Transverse colon (tissue), 4 donors: Measurements from ENCODE around the gene PTPRR. TPM values are rescaled to one million over a fixed set of nuclear protein-coding genes. Genes with fewer than 3 reads are reported as not detected.

Experiments
- DNase-seq: peaks from one replicate; pipeline ENCODE4 v3.0.0-alpha.2; 2019
- H3K27ac ChIP-seq, 4 donors: fragments of 200-600 bp; sonication (generic); 2 replicates each; pipeline ENCODE4 v1.5.1; 2016 to 2018; ENCODE audit warnings: inconsistent platforms in 4 of 4
- H3K27me3 ChIP-seq: fragments of 200-600 bp; sonication (generic); 2 replicates; pipeline ENCODE4 v1.5.1; 2017; ENCODE audit warnings: inconsistent platforms
- H3K36me3 ChIP-seq, 4 donors: fragments of 200-600 bp; sonication (generic); 2 replicates each; pipeline ENCODE4 v1.5.1; 2017 to 2019; ENCODE audit warnings: inconsistent platforms in 4 of 4
- H3K4me1 ChIP-seq, 4 donors: fragments of 200-600 bp; sonication (generic); 2 replicates each; pipeline ENCODE4 v1.5.1; 2017 to 2020; ENCODE audit warnings: inconsistent platforms in 4 of 4
- H3K4me3 ChIP-seq, 4 donors: fragments of 200-600 bp; sonication (generic); 1 replicate in 1 of 4; 2 replicates in 3 of 4; pipeline versions ENCODE4 v1.5.1 to v1.6.1; 2017 to 2019; ENCODE audit warnings: inconsistent platforms in 4 of 4
- H3K9me3 ChIP-seq, 2 donors: fragments of 200-600 bp; sonication (generic); 2 replicates each; pipeline ENCODE4 v1.5.1; 2017 to 2019; ENCODE audit warnings: inconsistent platforms in 2 of 2
- CTCF ChIP-seq, 5 experiments: fragments of 200-600 bp in 3 of 5; fragments of 450-650 bp in 2 of 5; sonication (generic) in 3 of 5; IDR thresholded peaks; 1 replicate in 2 of 5; 2 replicates in 3 of 5; pipeline ENCODE4 v1.5.1; 2016 to 2017; ENCODE audit warnings: antibody characterized with exemption in 5 of 5, inconsistent platforms in 3 of 5, mild to moderate bottlenecking in 2 of 5, moderate library complexity in 1 of 5
- EP300 ChIP-seq: sonication (generic); formaldehyde crosslinking; IDR thresholded peaks from one replicate; pipeline ENCODE4 v1.6.1; 2017; ENCODE audit warnings: antibody characterized with exemption, low read depth
- POLR2A ChIP-seq: fragments of 450-650 bp; IDR thresholded peaks from one replicate; pipeline ENCODE4 v1.6.1; 2016; ENCODE audit warnings: antibody characterized with exemption, mild to moderate bottlenecking, moderate library complexity
- POLR2AphosphoS5 ChIP-seq, 3 donors: sonication (generic); formaldehyde crosslinking; IDR thresholded peaks; one replicate each; pipeline ENCODE4 v1.6.1; 2016; ENCODE audit warnings: antibody characterized with exemption in 3 of 3
- WGBS, 2 donors: methylation state at CpG; one replicate each; pipeline ENCODE4 v1.1.5; 2018; ENCODE audit warnings: low coverage in 1 of 2; 5-methylcytosine and 5-hydroxymethylcytosine counted together
- in situ Hi-C, 4 donors: fragments of 200-750 bp; cut with MboI; loops; one replicate each; pipeline versions ENCODE4 v1.15.0 to v1.15.1; 2017; ENCODE audit warnings: low sequenced_read_pairs in 3 of 4, low pct_ligation_motif_present in 1 of 4, low pct_unique_long_range_greater_than_20kb in 1 of 4
- intact Hi-C: fragments of 100-400 bp; cut with DNase I; formaldehyde crosslinking; loops from one replicate; pipeline ENCODE4 v1.15.1; 2023; ENCODE audit warnings: low total_unique reads
- total RNA-seq, 4 donors: library from RNA; depleted of rRNA; stranded (reverse); fragments of >200 nt; gene quantifications; one replicate each; pipeline ENCODE4 v1.1.0, GENCODE V29; 2016

Gene PTPRR
- total RNA-seq, 4 donors from 2014 or later, result 13.2 to 50.9 (median 31.4) TPM; not detected in 1

GRCh38 chr12:70842136-70842535 lies 78.4 kb downstream of the PTPRR start:
- peaks cover 0 to 6% (median 0%) of the 10 kb centered on the region in 4 donors for H3K4me1 ChIP-seq
- H3K27ac ChIP-seq, result no peak overlapping the region
- no peak overlapping the region for H3K4me3 ChIP-seq
- intact Hi-C loops (no loop called here), in situ Hi-C loops (loop anchor here in 1 of 4 donors (10.0 to 25.0 kb wide), 2 partner anchors 107 to 255 kb away; no protein-coding TSS in a partner anchor)
- WGBS, 2 donors, result 83 to 86% methylated on average over 1 of the region's 1 CpG
- no peaks in the 10 kb centered on the region for H3K27me3 ChIP-seq
- no peak for DNase-seq
- no peak for TF ChIP-seq EP300
- no peak for TF ChIP-seq POLR2A
- no peak for TF ChIP-seq POLR2AphosphoS5 (IDR thresholded peaks at IDR 0.05)
- TF ChIP-seq CTCF (IDR thresholded peaks at IDR 0.05), result no peak
- H3K9me3 ChIP-seq, result no peaks in the 10 kb centered on the region
- no peaks in the 10 kb centered on the region for H3K36me3 ChIP-seq

GRCh38 chr12:70840656-70841350 lies 79.7 kb downstream of the PTPRR start:
- no peak for DNase-seq
- in situ Hi-C loops, result loop anchor here in 1 of 4 donors (10.0 to 25.0 kb wide), 2 partner anchors 106 to 254 kb away; no protein-coding TSS in a partner anchor
- WGBS, 2 donors, result 81 to 83% methylated on average over 4 of the region's 4 CpGs
- Histone ChIP-seq H3K27ac (no peak overlapping the region), H3K4me3 (no peak overlapping the region), H3K4me1 (peaks cover 0 to 6% (median 0%) of the 10 kb centered on the region in 4 donors), H3K36me3 (no peaks in the 10 kb centered on the region), H3K9me3 (no peaks in the 10 kb centered on the region), H3K27me3 (no peaks in the 10 kb centered on the region)
- no peak for TF ChIP-seq CTCF (IDR thresholded peaks at IDR 0.05)
- intact Hi-C loops, result no loop called here

DNA sequence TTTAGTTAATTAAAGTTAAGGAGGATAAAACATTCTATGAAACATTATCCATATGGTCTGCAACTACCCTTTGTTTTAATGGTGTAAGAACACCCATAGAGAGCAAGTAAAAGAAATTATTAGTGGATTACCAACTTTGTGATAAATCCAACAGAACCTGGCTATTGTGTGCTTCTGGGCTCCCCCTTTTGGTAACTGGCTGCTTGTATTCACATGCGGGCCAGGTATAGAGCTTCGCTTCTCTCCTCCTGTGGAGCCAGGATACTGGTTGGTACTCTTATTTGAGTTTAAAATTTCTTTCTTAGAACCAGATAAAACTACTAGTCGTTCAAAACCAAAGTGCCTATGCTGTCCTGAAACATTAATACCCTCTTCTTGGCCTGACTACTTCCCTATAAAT lies 81.0 kb downstream of the PTPRR start:
- Histone ChIP-seq H3K9me3 (no peaks in the 10 kb centered on the region), H3K27ac (no peak overlapping the region), H3K36me3 (no peaks in the 10 kb centered on the region), H3K4me3 (no peak overlapping the region), H3K27me3 (no peaks in the 10 kb centered on the region), H3K4me1 (no peaks in the 10 kb centered on the region)
- intact Hi-C loops (no loop called here), in situ Hi-C loops (loop anchor here in 1 of 4 donors (25.0 kb wide), 1 partner anchor 252 kb away; no protein-coding TSS in a partner anchor)
- no peak for TF ChIP-seq POLR2A
- no peak for TF ChIP-seq EP300
- TF ChIP-seq POLR2AphosphoS5 (IDR thresholded peaks at IDR 0.05), result no peak
- TF ChIP-seq CTCF (IDR thresholded peaks at IDR 0.05), result no peak
- no peak for DNase-seq
- WGBS, 2 donors, result 68 to 72% methylated on average over 3 of the region's 3 CpGs

DNA sequence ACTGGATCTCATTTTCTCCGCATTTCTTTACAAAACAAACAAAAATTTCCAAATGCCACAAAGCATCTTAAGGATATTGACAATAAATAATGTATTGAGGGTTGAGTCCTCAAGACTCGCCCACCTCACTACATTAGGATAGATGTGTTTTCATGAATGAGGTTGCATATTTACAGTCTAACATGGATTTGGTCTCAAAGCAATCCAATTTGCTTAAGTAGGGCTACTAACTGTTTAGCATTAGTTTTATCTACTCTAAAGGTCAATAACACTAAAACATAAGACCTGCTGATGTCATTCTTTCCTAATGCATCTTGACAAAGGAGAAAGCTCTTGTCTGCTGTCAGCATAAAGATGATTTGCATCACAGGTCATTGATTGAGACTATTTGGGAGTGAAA lies 82.4 kb downstream of the PTPRR start:
- no peaks in the 10 kb centered on the region for H3K27me3 ChIP-seq
- H3K4me1 ChIP-seq, result no peaks in the 10 kb centered on the region
- H3K9me3 ChIP-seq, result no peaks in the 10 kb centered on the region
- no peak for DNase-seq
- TF ChIP-seq POLR2A (no peak), POLR2AphosphoS5 (IDR thresholded peaks at IDR 0.05) (no peak), CTCF (IDR thresholded peaks at IDR 0.05) (no peak), EP300 (no peak)
- in situ Hi-C loops, result loop anchor here in 1 of 4 donors (25.0 kb wide), 1 partner anchor 251 kb away; no protein-coding TSS in a partner anchor
- no peak overlapping the region for H3K27ac ChIP-seq
- 42 to 46% methylated on average over 2 of the region's 2 CpGs for WGBS, 2 donors
- intact Hi-C loops, result no loop called here
- H3K4me3 ChIP-seq, result no peak overlapping the region
- H3K36me3 ChIP-seq, result no peaks in the 10 kb centered on the region
